GM19240 (cell line): ENCODE results near the gene PRDM9.
"Not testable (repeated sequence)": the region's sequence is repeated elsewhere in the genome, so short reads cannot be mapped to it uniquely, and the experiment has no call there.

Experiments used
- DNase-seq: peaks from one replicate; pipeline ENCODE4 v3.0.0; 2011; ENCODE audit warnings: low spot score; ENCODE audit not compliant: insufficient read length

Gene PRDM9

DNA sequence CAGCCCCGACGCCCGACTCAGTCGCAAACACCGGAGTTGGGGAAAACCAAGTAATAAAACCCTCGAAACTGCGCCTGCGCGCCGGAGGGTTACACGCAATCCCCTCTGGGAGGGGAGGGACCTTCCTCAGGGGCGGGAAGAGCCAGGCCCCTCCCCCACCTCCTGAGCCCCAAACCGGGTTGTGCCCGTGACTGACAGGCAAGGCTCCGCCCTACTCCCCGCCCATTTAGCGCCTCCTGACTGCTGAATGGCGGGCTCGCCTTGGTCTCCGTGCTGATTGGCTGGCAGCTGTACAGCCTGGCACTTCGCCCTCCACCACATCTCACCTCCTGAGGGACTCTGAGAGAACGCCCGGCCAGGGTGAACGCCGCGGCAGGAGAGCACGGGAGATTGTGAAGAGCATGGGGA, at the start of gene PRDM9:
PRDM9 (plus strand) TSS at position 332 of the 408 bp plus-strand sequence. CDS start 1,425 bp downstream, outside the sequence.
- no peak for DNase-seq

DNA sequence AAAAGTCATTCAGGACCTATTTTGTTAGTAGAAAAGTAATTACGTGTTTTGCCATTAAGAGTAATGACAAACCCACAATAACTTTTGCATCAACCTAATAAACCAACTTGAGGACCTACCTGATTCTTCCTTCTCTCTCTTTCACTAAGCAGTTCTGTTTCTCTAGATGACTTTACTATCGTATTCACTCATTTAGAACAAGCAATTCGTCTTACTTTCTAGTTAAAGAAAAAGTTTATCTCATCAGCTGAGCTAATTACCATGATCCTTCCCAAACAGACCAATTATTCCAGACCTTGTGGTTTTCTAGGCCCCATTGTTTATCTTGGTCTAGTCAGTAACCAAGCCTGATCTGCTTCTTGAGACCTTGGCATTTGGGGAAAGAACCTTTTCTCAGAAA, 49.6 kb upstream of the PRDM9 start:
- DNase-seq = no peak

DNA sequence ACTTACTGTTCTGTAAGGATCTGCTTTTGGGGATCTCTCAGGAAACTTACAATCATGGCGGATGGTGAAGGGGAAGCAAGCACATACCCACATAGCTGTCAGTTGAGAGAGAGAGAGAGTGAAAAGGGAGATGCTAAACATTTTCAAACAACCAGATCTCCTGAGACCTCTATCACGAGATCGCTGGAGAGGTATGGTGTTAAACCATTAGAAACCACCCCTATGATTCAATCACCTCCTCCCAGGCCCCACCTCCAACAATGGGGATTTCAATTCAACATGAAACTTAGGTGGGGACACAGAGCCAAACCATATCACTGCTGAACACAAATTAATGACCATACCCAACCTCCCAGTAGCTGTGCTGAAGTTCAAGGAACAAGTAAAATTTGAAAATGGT, 48.2 kb upstream of the PRDM9 start:
- DNase-seq = no peak

DNA sequence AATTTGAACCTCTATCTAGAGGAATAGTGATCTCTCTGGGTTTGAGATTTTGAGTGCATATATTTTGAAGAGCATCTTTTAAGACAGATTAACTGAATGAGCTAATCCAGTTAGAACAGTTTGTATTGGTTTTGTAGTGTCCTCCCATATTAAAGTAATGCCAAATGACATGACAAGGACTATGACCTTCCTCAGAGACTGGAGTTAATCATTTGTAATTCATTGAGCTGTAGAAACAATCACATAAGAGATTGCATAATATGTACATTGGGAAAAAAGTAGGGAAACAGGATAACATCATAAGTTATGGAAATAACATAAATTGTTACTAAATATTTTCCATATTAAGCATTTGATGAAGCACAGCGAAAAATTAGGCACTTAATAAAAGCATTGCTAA, 45.8 kb upstream of the PRDM9 start:
- DNase-seq = no peak

DNA sequence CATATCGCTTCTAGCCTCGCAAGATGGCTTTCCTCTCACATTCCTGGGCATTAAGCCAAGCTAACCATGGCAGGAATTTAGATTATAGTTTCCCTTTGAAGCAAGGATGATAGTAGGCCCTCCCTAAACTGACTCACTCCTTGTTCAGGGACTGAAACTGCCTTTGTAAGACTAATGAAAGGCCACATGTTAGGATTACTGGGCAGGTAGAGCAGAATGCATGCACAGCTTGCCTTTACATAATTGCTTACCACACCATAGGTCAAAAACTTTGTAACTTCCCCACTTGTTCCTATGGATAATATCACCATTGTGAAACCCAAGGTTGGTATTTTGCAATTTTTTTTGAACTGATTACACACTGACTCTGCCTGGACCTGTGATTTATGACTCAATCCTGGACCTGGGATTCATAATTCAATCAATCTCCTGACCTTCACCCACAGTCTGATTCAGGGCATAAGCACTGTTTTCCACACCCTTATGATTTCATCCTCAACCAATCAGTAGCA, 41.0 kb upstream of the PRDM9 start:
- DNase-seq = no peak

DNA sequence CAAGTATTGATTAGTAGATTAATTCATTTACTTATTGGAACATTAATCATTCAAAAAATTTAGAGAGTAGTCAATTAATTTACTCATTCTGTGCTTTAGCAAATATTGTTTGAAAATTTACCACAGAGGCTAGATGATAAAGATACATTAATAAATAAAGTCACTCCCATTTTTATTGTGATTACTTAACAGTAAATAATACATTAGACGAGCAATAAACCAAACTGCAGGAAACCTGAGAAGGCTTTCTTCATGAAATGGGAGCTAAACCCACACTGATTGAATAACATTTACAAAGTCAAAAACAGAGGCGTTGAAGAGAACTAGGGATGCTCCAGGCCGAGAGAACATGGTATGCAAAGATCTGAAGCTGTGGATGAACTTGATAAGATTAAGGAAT, 38.8 kb upstream of the PRDM9 start:
- DNase-seq = no peak

DNA sequence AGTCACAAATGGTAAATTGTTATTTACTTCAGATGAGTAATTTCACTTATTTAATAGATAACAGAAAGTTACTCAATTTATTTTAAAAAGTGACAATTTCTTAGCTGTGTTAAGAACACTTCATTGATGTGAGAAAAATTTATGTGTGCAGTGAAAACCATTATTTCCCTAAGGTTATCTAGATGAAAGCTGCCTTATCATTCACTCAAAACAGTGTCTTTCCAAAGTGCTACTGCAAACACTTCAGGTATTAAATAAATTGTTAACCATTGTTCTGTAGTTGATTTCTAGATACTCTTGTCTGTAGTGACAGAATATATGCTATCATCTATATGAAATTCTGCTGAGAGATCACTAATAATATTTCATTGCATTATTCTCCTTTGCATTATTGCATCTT, 33.5 kb upstream of the PRDM9 start:
- DNase-seq = no peak

DNA sequence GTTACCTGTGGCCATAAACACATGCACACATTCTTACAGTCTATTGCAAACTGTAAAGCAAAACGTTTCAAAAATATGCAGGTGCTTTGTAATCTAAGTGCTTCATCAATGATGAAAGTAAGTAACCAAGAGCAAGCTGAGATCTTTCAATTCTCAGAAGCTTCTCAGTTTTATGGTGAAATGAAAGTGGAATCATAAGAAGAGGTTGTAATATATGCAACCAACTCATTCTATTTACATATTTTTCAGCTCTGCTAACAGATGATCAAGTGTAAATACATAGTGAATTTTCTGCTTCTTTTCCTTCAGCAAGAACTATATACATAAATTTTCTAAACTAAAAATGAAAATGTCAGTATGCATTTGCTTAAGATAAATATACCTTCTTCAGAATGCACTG, 33.1 kb upstream of the PRDM9 start:
- no peak for DNase-seq

DNA sequence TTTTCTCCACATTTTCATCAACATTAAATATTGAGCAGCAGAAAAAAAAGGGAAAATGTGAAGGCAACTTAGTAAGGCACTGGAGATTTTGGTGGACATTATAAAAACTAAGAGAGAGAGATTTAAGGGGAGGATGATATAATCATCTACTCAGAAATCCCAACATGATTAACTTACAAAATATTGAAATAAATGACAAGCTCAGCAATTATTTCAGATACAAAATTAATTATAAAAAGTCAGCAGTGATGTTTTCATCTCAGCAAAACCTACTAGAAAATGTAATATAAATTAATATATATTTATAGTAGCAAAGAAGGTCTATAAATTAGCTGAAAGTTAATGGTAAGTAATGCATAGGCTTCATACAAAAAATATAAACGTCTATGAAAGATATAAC, 30.8 kb upstream of the PRDM9 start:
- no peak for DNase-seq

DNA sequence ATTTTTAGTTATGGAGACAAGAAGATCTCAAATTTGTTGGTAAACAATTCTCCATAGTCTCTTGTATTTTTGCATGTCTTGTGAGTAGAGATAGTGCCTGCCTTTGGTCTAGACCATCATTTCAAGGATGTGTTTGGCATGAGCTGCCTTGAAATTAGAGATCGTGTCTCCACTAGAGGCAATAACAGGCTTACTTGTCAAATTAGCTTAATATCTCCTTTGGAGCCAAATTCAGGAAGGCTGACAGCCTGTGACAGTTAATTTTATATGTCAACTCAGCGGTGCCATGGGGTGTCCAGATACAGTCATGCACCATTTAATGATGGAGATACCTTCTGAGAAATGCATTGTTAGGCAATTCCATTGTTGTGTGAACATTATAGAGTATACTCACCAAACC, 24.8 kb upstream of the PRDM9 start:
- DNase-seq = no peak

DNA sequence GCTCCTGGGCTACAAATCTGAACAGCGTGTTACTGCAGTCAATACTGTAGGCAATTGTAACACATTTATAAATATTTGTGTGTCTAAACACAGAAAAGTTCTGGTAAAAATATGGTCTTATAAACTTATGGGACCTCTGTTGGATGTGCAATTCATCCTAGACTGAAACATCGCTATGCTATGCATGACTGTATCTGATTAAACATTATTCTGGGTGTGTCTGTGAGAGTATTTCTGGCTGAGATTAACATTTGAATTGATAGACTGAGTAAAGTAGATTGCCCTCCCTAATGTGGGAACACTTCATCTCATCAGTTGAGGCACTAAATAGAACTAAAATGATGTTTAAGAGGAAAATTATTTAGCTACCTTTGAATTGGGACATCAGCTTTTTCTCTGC, 24.3 kb upstream of the PRDM9 start:
- DNase-seq = no peak

DNA sequence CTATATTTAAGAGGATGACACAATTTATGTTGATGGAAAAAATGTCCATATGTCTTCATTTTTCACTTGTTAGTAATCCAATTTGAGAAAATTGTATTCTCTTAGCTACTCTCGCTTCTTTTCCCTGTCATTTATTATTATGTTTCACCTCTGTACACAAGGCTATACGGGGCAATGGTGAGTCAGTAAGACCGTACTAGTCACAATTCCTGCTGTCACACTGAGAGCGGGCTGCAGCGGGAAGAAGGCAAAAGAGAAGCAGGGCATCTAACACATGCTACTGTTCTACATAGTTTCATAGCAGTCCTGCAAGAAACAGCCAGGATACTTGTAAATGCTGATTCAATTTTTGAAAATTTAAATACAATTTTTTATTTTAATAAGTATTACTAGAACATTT, 23.3 kb upstream of the PRDM9 start:
- no peak for DNase-seq

DNA sequence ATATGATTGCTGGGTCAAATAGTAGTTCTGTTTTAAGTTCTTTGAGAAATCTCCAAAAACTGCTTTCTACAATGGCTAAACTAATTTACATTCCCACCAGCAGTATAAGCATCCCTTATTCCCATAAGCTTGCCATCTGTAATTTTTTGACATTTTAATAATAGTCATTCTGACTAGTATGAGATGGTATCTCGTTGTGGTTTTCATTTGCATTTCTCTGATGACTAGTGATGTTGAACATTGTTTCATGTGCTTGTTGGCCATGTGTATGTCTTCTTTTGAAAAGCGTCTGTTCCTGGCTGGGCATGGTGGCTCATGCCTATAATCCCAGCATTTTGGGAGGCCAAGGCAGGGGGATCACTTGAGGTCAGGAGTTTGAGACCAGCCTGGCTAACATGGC, 21.2 kb upstream of the PRDM9 start:
- not testable (repeated sequence) for DNase-seq

DNA sequence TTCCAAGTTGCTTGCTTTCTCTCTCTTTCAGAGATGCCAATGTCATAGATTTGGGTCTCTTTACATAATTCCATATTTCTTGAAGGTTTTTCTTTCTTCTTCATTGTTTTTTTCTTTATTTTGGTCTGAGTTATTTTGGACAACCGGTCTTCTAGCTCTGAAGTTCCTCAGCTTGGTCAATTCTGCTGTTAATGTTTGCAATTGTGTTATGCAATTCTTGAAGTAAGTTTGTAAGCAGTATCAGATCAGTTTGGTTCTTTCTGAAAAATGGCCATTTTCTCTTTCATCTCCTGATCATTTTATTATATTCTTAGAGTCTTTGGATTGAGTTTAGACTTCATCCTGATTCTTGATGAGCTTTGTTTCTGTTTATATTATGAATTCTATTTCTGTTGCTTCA, 16.4 kb upstream of the PRDM9 start:
- DNase-seq = no peak

DNA sequence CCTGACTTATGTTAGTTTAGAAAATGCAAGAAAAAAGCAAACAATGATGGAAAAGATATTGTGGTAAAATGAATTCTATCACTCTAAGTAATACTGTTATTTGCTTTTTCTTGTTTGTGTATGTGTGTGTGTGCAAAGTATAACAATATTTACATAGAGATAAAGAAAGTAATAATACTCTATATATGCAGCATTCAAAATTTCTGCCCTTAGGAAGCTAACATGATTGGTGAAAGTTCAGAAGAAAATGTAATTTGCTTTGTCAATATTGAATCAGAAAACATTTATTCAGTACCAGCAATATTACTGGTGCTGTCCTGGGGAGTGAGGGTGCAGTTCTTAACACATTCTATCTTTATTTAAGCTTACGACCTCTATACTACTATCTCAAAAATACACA, 12.9 kb upstream of the PRDM9 start:
- DNase-seq = no peak

DNA sequence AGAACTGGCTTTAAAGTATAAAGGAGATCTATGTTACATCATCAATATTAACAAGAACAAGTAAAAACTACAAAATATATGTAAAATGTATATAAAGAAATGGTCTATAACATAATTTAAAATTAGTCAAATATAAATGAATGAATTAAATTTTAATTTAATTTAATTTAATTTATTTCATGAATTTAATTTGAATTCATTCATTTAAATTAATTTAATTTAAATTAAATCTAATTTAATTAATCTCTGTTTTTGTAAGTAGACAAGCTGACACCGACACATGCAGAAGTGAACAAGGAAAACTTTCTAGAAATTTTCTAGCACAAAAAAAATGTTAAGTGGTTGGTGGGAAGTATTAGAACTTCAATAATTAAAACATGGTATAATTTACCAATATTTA, 10.8 kb upstream of the PRDM9 start:
- DNase-seq = no peak

DNA sequence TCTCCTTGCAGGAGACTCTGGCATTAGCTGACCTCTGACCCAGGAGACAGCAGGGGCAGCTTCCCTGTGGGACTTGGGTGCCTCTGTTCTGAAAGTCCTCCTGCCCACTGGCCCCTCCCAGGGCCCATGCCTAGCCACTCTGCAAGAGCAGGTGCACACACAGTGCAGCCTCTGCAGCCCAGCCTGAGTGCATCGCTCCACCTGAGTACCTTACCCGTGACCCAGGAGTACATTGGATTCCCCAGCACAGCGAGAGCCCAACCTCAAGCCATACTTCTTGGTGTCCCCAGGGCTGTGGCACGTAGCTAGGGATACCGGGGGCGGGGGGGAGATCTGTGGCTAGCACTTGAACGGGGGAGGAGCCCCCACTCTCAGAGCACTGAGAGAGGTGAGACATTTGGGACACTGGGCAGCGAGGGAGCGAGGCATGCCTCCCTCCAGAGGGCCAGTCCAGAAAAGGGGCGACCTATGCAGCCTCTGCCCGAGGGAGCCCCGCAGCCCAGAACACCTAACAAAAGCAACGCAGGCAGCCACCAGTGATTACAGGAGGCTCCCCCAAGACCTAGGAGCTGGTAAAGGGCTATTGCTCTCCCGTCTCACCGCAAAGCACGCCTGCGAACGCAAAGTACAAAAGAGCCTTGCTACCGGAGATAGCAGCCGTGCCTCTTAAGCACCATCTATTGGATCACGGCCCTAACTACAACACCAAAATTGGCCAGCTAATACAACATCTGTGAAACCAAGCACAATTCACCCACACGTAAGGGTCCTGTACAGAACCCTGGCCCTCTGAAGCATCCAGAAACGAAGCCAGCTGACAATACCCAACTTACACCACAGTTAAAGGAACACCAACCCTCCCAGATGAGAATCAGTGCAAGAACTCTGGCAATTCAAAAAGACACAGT, 826 bp upstream of the PRDM9 start:
- no peak for DNase-seq

DNA sequence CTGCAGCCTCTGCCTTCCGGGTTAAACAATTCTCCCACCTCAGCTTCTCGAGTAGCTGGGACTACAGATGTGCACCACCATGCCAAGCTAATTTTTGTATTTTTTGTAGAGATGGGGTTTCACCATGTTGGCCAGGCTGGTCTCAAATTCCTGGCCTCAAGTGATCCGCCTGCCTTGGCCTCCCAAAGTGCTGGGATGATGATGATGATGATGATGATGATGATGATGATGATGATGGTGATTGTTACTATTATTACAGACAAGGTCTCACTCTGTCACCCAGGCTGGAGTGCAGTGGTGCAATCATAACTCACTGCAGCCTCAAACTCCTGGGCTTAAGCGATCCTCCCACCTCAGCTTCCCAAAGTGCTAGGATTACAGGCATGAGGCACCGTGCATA, 3.0 kb downstream of the PRDM9 start:
- DNase-seq = not testable (repeated sequence)

DNA sequence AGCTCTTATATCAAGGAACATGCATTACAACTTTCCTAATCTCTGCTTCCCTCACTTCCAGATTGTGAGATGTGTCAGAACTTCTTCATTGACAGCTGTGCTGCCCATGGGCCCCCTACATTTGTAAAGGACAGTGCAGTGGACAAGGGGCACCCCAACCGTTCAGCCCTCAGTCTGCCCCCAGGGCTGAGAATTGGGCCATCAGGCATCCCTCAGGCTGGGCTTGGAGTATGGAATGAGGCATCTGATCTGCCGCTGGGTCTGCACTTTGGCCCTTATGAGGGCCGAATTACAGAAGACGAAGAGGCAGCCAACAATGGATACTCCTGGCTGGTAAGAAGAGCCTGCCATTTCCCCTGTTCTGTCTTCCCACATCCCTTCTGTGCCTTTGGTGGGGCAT, 15.1 kb downstream of the PRDM9 start:
- DNase-seq = no peak

DNA sequence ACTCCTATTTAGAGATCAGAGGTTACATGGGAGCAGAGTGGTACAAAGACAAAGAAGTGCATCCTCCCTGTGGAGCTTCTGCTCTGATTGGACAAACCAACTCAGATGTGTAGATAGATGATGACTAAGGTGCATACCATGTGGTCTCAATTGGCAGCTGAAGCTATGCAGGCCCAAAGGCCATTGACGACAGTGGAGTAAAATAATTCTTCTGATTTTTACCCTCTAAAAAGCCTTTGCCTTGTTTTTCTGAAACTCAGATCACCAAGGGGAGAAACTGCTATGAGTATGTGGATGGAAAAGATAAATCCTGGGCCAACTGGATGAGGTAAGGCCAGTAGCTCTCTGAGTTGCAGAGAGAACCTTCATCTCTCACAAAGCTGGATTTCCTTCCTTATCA, 15.6 kb downstream of the PRDM9 start:
- no peak for DNase-seq

DNA sequence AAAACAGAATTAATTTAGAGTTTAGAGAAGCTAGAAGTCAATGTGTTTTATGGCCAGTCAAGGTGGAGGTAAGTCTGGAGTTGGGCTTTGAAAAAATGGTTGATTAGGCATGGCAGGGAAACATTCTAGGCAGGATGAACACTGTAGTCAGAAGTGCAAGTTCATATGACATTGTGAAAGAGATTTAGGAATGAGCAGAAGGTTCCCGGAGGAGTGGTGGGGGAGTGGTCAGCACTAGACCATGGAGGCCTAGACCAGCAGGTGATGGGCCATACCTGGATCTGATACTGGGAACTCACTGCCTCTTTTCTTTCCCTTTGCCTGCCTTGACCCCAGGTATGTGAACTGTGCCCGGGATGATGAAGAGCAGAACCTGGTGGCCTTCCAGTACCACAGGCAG, 16.6 kb downstream of the PRDM9 start:
- no peak for DNase-seq

DNA sequence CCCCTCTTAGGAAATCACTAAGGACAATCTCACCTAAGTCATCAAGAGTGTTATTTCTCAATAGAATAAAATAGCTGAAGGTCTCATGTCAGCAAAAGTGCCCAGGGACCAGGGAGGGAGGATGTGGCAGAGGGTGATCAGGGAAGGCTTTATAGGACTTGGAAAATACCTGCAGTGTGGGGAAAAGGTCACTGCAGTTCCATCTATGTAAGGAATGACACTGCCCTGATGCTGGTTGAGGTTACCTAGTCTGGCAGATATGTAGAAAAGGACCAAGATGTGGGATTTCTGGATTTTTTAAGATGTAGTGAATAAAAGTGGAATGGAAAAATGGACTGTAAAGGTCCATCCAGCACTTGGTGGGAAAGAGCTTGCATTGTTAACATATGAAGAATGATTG, 18.3 kb downstream of the PRDM9 start:
- no peak for DNase-seq

DNA sequence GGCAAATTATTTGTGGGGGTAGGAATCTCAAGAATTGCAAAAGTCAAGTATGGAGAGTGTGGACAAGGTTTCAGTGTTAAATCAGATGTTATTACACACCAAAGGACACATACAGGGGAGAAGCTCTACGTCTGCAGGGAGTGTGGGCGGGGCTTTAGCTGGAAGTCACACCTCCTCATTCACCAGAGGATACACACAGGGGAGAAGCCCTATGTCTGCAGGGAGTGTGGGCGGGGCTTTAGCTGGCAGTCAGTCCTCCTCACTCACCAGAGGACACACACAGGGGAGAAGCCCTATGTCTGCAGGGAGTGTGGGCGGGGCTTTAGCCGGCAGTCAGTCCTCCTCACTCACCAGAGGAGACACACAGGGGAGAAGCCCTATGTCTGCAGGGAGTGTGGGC, 19.2 kb downstream of the PRDM9 start:
- DNase-seq = not testable (repeated sequence)
